Smooth muscle cell (in vitro differentiated cells): ENCODE measurements around the gene PDE6B. TPM values are rescaled to one million over a fixed set of nuclear protein-coding genes. Genes with fewer than 3 reads are reported as not detected.

Experiments used
- DNase-seq: peaks from one replicate; lab custom pipeline; 2025; ENCODE audit not compliant: unreplicated experiment; lab: John Stamatoyannopoulos, UW
- H2AFZ ChIP-seq: fragments of 200-600 bp; sonication (generic); 2 replicates; pipeline ENCODE4 v1.6.0; 2016; ENCODE audit warnings: antibody characterized with exemption, low read depth, mild to moderate bottlenecking
- H3F3A ChIP-seq: fragments of 200-600 bp; sonication (generic); 2 replicates; pipeline ENCODE4 v1.6.0; 2017; ENCODE audit warnings: antibody characterized with exemption, low read depth
- H3K27ac ChIP-seq: fragments of 200-600 bp; sonication (generic); 2 replicates; pipeline ENCODE4 v1.5.1; 2016; ENCODE audit warnings: low read depth, mild to moderate bottlenecking
- H3K27me3 ChIP-seq: fragments of 200-600 bp; sonication (generic); 2 replicates; pipeline ENCODE4 v1.6.1; 2016; ENCODE audit warnings: low read depth, mild to moderate bottlenecking
- H3K36me3 ChIP-seq: fragments of 200-600 bp; sonication (generic); 2 replicates; pipeline ENCODE4 v1.5.1; 2016; ENCODE audit warnings: low read depth
- H3K4me1 ChIP-seq: fragments of 200-600 bp; sonication (generic); 2 replicates; pipeline ENCODE4 v1.5.1; 2016; ENCODE audit warnings: low read depth
- H3K4me2 ChIP-seq: fragments of 200-600 bp; sonication (generic); 2 replicates; pipeline ENCODE4 v1.6.0; 2016; ENCODE audit warnings: mild to moderate bottlenecking
- H3K4me3 ChIP-seq: fragments of 200-600 bp; sonication (generic); 2 replicates; pipeline ENCODE4 v1.5.1; 2016; ENCODE audit warnings: mild to moderate bottlenecking
- H3K79me2 ChIP-seq: fragments of 200-600 bp; sonication (generic); 2 replicates; pipeline ENCODE4 v1.6.0; 2016; ENCODE audit warnings: low read depth, mild to moderate bottlenecking
- H3K9ac ChIP-seq: fragments of 200-600 bp; sonication (generic); 2 replicates; pipeline ENCODE4 v1.6.0; 2016; ENCODE audit warnings: low read depth
- H3K9me3 ChIP-seq: fragments of 200-600 bp; sonication (generic); replicated peaks from 2 replicates; pipeline ENCODE4 v1.5.1; 2016; ENCODE audit warnings: low read depth
- H4K20me1 ChIP-seq: fragments of 200-600 bp; sonication (generic); 2 replicates; pipeline ENCODE4 v1.6.0; 2016; ENCODE audit warnings: low read depth
- WGBS: methylation state at CpG from one replicate; pipeline ENCODE4 v1.1.7; 2016; ENCODE audit warnings: low lambda C conversion rate; 5-methylcytosine and 5-hydroxymethylcytosine counted together
- polyA plus RNA-seq: library from polyadenylated mRNA; unstranded; fragments of >200 nt; fragmentation: Nextera tagmentation; extraction: Ambion mirVana; gene quantifications from 2 replicates; pipeline ENCODE4 v1.2.1, GENCODE V29; 2016
- total RNA-seq: library from RNA; depleted of rRNA; stranded (reverse); fragments of >200 nt; gene quantifications from 2 replicates; pipeline ENCODE4 v1.2.3, GENCODE V29; 2014
- TF ChIP-seq, protein P1 (sequence below): fragments of 200-600 bp; sonication (generic); IDR thresholded peaks from 2 replicates; pipeline ENCODE4 v1.5.1; 2017; ENCODE audit warnings: borderline replicate concordance, mild to moderate bottlenecking, antibody characterized with exemption; ENCODE audit not compliant: insufficient read depth, poor library complexity, severe bottlenecking

Gene PDE6B
- total and polyA plus RNA-seq, 2 experiments from 2014 or later: 5.1 to 9.0 TPM

DNA sequence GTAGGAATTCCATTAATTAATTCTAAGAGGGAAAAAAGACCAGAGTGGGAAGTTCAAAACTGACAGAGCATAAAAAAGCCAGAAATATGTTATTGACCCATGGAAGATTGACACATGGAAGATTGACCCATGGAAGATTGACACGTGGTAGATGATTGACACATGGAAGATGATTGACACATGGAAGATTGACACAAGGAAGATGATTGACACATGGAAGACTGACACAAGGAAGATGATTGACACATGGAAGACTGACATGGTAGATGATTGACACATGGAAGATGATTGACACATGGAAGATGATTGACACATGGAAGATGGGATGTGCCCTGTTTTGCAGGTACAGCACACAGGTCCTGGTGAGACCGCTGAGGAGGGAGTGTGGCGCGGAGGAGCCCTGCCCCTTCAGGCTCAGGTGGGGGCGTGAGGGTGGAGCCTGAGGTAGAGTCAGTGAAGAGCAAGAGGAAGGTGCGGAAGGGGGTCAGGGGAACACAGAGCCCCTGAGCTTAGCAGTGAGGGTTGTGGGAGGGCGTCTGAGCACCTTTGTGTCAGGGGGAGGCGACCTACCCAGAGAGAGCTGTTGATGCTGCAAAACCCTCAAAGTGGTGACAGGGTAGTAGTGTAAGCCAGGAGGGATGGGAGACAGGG is 15.8 kb upstream of the PDE6B start:
- H4K20me1 ChIP-seq: no peaks in the 10 kb centered on the region
- H3K27me3 ChIP-seq: no peaks in the 10 kb centered on the region
- no peaks in the 10 kb centered on the region for H3K4me1 ChIP-seq
- H3K9me3 ChIP-seq: no peaks in the 10 kb centered on the region
- no peak for DNase-seq
- no peak overlapping the region for H3K4me2 ChIP-seq
- no peak overlapping the region for H3K4me3 ChIP-seq
- H3K79me2 ChIP-seq: no peaks in the 10 kb centered on the region
- WGBS: 82% methylated on average over 8 of the region's 8 CpGs
- H3K27ac ChIP-seq: no peak overlapping the region
- no peaks in the 10 kb centered on the region for H3F3A ChIP-seq
- TF ChIP-seq, protein P1, sequence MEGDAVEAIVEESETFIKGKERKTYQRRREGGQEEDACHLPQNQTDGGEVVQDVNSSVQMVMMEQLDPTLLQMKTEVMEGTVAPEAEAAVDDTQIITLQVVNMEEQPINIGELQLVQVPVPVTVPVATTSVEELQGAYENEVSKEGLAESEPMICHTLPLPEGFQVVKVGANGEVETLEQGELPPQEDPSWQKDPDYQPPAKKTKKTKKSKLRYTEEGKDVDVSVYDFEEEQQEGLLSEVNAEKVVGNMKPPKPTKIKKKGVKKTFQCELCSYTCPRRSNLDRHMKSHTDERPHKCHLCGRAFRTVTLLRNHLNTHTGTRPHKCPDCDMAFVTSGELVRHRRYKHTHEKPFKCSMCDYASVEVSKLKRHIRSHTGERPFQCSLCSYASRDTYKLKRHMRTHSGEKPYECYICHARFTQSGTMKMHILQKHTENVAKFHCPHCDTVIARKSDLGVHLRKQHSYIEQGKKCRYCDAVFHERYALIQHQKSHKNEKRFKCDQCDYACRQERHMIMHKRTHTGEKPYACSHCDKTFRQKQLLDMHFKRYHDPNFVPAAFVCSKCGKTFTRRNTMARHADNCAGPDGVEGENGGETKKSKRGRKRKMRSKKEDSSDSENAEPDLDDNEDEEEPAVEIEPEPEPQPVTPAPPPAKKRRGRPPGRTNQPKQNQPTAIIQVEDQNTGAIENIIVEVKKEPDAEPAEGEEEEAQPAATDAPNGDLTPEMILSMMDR: no peak
- no peaks in the 10 kb centered on the region for H3K36me3 ChIP-seq
- no peak overlapping the region for H2AFZ ChIP-seq
- H3K9ac ChIP-seq: no peak overlapping the region

DNA sequence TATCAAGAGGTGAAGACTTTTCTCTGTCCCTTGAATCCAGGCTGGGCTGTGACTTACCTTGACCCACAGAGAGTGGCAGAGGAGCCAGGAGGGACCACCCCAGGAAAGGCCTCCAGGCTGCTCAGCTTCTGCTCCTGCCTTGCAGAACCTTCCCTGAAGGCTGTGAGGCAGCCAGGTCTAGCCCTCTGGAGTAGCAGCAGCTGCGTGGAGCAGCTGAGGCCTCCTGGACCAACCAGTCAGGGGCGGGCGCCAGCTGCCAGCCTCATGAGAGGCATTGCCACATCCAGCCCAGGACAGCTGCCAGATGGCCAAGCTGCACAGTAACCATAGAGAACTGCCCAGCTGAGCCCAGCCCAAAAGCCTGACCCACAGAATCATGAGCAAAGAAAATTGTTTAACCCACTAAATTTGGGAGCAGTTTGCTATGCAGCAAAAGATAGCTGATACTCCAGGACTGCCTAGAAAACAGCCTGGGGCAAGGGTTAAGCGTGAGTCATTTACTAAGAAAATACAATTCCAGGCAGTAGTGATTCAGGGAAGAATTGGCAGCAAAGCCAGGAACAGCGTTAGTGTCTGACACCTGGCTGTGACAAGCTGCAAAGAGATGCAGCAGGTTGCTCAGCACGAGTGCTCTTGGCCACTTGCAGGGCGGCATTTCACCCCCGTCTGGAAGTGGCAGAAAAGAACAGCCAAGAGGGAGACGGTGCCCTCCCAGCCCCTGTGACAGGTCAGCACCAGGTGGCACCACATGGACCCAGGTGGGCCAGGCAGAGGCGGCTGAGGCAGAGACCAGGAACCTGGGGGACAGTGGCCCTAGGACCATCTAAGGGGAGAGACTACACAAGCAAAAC is 14.7 kb upstream of the PDE6B start:
- H3K4me1 ChIP-seq: no peaks in the 10 kb centered on the region

DNA sequence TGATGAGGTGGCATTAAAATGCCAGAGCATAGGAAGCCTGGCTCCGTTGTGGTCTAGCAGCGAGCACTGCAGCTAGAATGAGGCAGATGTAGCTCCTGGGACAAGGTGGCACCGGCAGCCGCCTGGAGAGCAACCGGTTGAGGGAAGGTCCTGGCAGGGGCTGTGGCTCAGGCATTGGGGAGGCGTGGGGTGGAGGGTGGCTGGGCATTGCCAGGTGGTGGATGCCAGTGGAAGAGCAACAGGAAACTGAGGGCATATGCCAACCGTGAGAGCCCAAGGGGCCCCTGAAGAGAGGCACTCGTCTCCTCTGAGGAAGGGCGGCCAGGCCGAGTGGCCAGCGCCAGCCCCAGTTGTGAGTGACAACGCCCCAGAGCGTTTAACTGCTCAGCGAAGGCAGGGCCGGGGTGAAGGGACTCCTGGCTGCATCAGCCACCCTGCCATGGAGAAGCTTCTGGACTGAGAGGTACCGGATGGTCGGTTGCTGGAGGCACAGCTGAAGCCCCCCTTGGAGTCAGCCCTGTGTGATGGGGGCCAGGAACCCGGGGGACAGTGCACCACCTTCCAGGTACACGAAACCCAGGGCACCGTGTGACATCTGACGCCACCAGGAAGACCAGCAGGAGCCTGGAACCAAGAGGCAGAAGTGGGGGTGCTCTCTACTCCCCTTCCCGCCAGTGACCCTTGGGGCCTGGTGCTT is 13.2 kb upstream of the PDE6B start:
- H4K20me1 ChIP-seq: no peaks in the 10 kb centered on the region
- H3K27me3 ChIP-seq: no peaks in the 10 kb centered on the region
- no peaks in the 10 kb centered on the region for H3K79me2 ChIP-seq
- TF ChIP-seq, protein P1: no peak
- no peak overlapping the region for H3K27ac ChIP-seq
- H3F3A ChIP-seq: no peaks in the 10 kb centered on the region
- WGBS: 89% methylated on average over 20 of the region's 22 CpGs
- DNase-seq: no peak
- H3K4me3 ChIP-seq: no peak overlapping the region
- no peaks in the 10 kb centered on the region for H3K9me3 ChIP-seq
- H3K4me1 ChIP-seq: no peaks in the 10 kb centered on the region
- H3K36me3 ChIP-seq: no peaks in the 10 kb centered on the region
- H3K9ac ChIP-seq: no peak overlapping the region
- no peak overlapping the region for H2AFZ ChIP-seq
- no peak overlapping the region for H3K4me2 ChIP-seq

More for the DNA sequence above, 14.7 kb upstream of the PDE6B start:
- Histone ChIP-seq H3K36me3 (no peaks in the 10 kb centered on the region), H3K4me3 (no peak overlapping the region), H3K9me3 (no peaks in the 10 kb centered on the region), H2AFZ (no peak overlapping the region), H3K4me2 (no peak overlapping the region), H3K79me2 (no peaks in the 10 kb centered on the region), H3F3A (no peaks in the 10 kb centered on the region), H3K9ac (no peak overlapping the region), H3K27ac (no peak overlapping the region), H4K20me1 (no peaks in the 10 kb centered on the region), H3K27me3 (no peaks in the 10 kb centered on the region)
- 62% methylated on average over 10 of the region's 10 CpGs for WGBS
- TF ChIP-seq, protein P1: no peak
- DNase-seq: no peak
